Nephron progenitor cell (in vitro differentiated cells): ENCODE data around the gene ASCC2.
"Not testable (repeated sequence)": the region's sequence is repeated elsewhere in the genome, so short reads cannot be mapped to it uniquely, and the experiment has no call there.

Experiments used
- DNase-seq: peaks from one replicate; pipeline ENCODE4 v3.0.0; 2021
- H3K27ac Mint-ChIP-seq: 2 replicates; pipeline ENCODE4 v1.8.0; 2021; ENCODE audit warnings: mild to moderate bottlenecking, moderate library complexity, mixed read lengths
- H3K27me3 Mint-ChIP-seq: 2 replicates; pipeline ENCODE4 v1.8.0; 2021; ENCODE audit warnings: mild to moderate bottlenecking, low read depth, mixed read lengths; ENCODE audit not compliant: poor library complexity
- H3K36me3 Mint-ChIP-seq: 2 replicates; pipeline ENCODE4 v1.8.0; 2021; ENCODE audit warnings: low read depth, mixed read lengths
- H3K4me1 Mint-ChIP-seq: 2 replicates; pipeline ENCODE4 v1.8.0; 2021; ENCODE audit warnings: mixed read lengths
- H3K4me3 Mint-ChIP-seq: 2 replicates; pipeline ENCODE4 v1.8.0; 2021; ENCODE audit warnings: mild to moderate bottlenecking, moderate library complexity, mixed read lengths
- H3K9me3 Mint-ChIP-seq: 2 replicates; pipeline ENCODE4 v1.8.0; 2021; ENCODE audit warnings: mild to moderate bottlenecking, moderate library complexity, mixed read lengths
- CTCF ChIP-seq: fragments of 200-600 bp; sonication (generic); IDR thresholded peaks from 2 replicates; pipeline ENCODE4 v1.5.0; 2021; ENCODE audit warnings: antibody characterized with exemption

ASCC2 gene

DNA sequence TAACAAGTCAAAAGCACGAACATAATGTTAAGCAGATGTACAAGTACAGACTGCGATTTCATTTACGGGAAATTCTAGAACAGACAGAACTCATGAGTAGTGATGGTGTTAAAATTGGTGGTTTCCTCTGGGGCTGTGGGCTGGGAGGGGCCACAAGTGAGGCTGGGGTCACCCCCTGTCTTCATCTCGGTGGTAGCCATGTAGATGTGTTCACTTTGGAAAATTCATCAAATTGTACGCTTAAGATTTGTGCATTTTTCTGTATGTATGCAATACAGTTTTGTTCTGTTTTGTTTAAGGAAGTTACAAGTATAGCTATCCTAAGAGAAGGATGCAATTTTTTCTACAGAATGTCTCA lies 504 bp upstream of the ASCC2 start:
- DNase-seq, result no peak
- Mint-ChIP-seq H3K9me3 (no peaks in the 10 kb centered on the region), H3K4me1 (peaks cover 33% of the 10 kb centered on the region), H3K27me3 (no peaks in the 10 kb centered on the region), H3K36me3 (no peaks in the 10 kb centered on the region), H3K27ac (peak overlapping the region; percentile 66), H3K4me3 (peak overlapping the region; percentile 94)
- no peak for TF ChIP-seq CTCF

DNA sequence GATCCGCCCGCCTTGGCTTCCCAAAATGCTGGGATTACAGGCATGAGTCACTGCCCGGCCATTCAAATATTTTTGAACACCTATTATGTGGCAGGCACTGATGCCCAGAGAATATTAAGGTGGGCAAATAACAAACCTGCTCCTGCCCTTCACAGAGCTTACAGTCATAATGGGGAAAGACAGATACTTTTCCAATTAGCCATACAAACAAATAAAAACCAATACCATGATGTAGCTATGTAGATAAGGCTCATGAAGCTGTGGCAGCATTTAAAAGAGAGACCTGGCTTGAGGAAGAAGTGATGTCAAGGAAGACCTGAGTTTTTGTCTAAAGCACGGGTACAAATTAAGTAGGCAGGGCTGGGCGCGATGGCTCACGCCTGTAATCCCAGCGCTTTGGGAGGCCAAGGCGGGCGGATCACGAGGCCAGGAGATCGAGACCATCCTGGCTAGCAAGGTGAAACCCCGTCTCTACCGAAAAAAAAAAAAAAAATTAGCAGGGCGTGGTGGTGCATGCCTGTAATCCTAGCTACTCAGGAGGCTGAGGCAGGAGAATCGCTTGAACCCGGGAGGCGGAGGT lies 1.2 kb downstream of the ASCC2 start:
- Mint-ChIP-seq H3K4me1 (peaks cover 33% of the 10 kb centered on the region), H3K4me3 (peak overlapping the region; percentile 94)
- not testable (repeated sequence) for DNase-seq, H3K36me3 Mint-ChIP-seq, H3K27me3 Mint-ChIP-seq, H3K27ac Mint-ChIP-seq, H3K9me3 Mint-ChIP-seq

DNA sequence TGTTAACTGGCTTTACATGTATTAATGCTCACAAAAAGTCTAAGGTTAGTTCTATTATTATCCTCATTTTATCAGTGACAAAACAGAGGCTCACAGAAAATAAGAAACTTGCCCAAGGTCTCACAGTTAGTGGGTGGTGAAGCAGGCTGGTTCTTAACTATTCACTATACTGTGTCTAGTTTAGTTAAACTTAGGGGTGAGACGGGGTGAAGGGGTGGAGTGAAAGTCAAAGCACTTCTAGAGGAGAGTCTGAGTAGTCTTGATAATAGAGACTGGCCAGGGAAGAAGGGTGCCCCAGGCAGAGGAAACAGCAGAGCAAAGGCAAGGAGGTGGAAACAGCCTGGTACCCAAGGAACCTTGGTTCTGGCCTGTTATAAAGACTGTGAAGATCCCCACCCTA lies 4.0 kb downstream of the ASCC2 start:
- H3K27me3 Mint-ChIP-seq, result no peaks in the 10 kb centered on the region

GRCh38 chr22:29833392-29833965 lies 4.6 kb downstream of the ASCC2 start:
- Mint-ChIP-seq H3K27me3 (no peaks in the 10 kb centered on the region), H3K27ac (no peak overlapping the region), H3K4me1 (peaks cover 28% of the 10 kb centered on the region), H3K4me3 (no peak overlapping the region), H3K36me3 (peaks cover 16% of the 10 kb centered on the region), H3K9me3 (no peaks in the 10 kb centered on the region)
- DNase-seq, result no peak
- no peak for TF ChIP-seq CTCF

More for the DNA sequence above, 4.0 kb downstream of the ASCC2 start:
- DNase-seq, result no peak
- H3K36me3 Mint-ChIP-seq, result peaks cover 13% of the 10 kb centered on the region
- no peak for TF ChIP-seq CTCF
- H3K4me1 Mint-ChIP-seq, result peaks cover 33% of the 10 kb centered on the region
- no peak overlapping the region for H3K27ac Mint-ChIP-seq
- no peaks in the 10 kb centered on the region for H3K9me3 Mint-ChIP-seq
- H3K4me3 Mint-ChIP-seq, result no peak overlapping the region

- Mint-ChIP-seq H3K4me3 (no peak overlapping the region), H3K4me1 (peaks cover 24% of the 10 kb centered on the region), H3K36me3 (peaks cover 27% of the 10 kb centered on the region), H3K9me3 (no peaks in the 10 kb centered on the region), H3K27ac (no peak overlapping the region), H3K27me3 (peaks cover 3% of the 10 kb centered on the region)
- no peak for TF ChIP-seq CTCF
- no peak for DNase-seq
Observed at GRCh38 chr22:29831958-29832357, 6.1 kb downstream of the ASCC2 start.

GRCh38 chr22:29831186-29831921 lies 6.7 kb downstream of the ASCC2 start:
- Mint-ChIP-seq H3K4me3 (no peak overlapping the region), H3K4me1 (peaks cover 18% of the 10 kb centered on the region), H3K9me3 (no peaks in the 10 kb centered on the region), H3K36me3 (peaks cover 27% of the 10 kb centered on the region), H3K27me3 (peaks cover 3% of the 10 kb centered on the region), H3K27ac (no peak overlapping the region)
- no peak for TF ChIP-seq CTCF
- no peak for DNase-seq
